Activated CD4-positive, alpha-beta T cell treated with anti-CD3 and anti-CD28 coated beads, Interleukin-2, amount 10 ng/mL, durations not matched to agents 24 days and 14 days (primary cell): ENCODE results near the gene NSUN6. TPM values are rescaled to one million over a fixed set of nuclear protein-coding genes. Genes with fewer than 3 reads are reported as not detected.
A peak's percentile ranks its signal among the peaks of the same experiment; 100 is the strongest.

Experiments
- DNase-seq: peaks from one replicate; pipeline ENCODE4 v3.0.0; 2022
- H3K27ac Mint-ChIP-seq: one replicate; pipeline ENCODE4 v1.8.0; 2022; ENCODE audit warnings: mild to moderate bottlenecking, mixed read lengths
- H3K27me3 Mint-ChIP-seq: one replicate; pipeline ENCODE4 v1.8.0; 2022; ENCODE audit warnings: mixed read lengths
- H3K36me3 Mint-ChIP-seq: one replicate; pipeline ENCODE4 v1.8.0; 2022; ENCODE audit warnings: low read depth, mild to moderate bottlenecking, mixed read lengths
- H3K4me1 Mint-ChIP-seq: one replicate; pipeline ENCODE4 v1.8.0; 2021; ENCODE audit warnings: mixed read lengths
- H3K4me3 Mint-ChIP-seq: one replicate; pipeline ENCODE4 v1.8.0; 2022; ENCODE audit warnings: mild to moderate bottlenecking, moderate library complexity, mixed read lengths
- H3K9me3 Mint-ChIP-seq: one replicate; pipeline ENCODE4 v1.8.0; 2021; ENCODE audit warnings: mixed read lengths
- intact Hi-C: fragments of 100-400 bp; cut with micrococcal nuclease; formaldehyde crosslinking; loops from one replicate; pipeline ENCODE4 v1.15.1; 2023
- total RNA-seq: library from RNA; stranded (reverse); gene quantifications from 2 replicates; pipeline ENCODE4 v1.2.3, GENCODE V29; 2022

The NSUN6 gene
- total RNA-seq, 1 donor from 2014 or later = 17.8 TPM

- Mint-ChIP-seq H3K27me3 (no peaks in the 10 kb centered on the region), H3K36me3 (peaks cover 42% of the 10 kb centered on the region), H3K4me1 (peaks cover 2% of the 10 kb centered on the region), H3K9me3 (no peaks in the 10 kb centered on the region), H3K4me3 (no peak overlapping the region), H3K27ac (no peak overlapping the region)
- intact Hi-C loops = no loop called here
- no peak for DNase-seq
Observed at GRCh38 chr10:18675086-18675801, 23.9 kb upstream of the NSUN6 start.

DNA sequence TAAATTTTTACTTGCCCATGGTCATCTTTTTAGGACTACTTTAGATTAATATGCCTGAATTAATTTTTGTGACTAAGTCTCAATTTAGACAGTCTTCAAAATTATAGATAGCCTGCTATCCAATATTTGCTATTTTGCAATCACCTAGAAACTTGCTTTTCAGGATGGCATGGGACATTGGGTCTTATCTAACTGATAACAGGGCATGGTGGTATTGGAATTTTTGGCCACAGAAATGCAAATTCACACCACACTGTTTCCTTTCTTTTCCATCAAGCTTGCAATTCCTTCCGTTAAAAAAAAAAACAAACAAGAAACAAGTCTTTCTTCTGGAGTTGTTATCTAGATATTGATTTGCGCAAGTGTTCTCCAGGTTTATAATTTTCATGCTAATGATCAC is 16.6 kb upstream of the NSUN6 start:
- intact Hi-C loops = no loop called here
- Mint-ChIP-seq H3K27me3 (no peaks in the 10 kb centered on the region), H3K36me3 (peaks cover 41% of the 10 kb centered on the region)

GRCh38 chr10:18666810-18667209 is 15.4 kb upstream of the NSUN6 start:
- Mint-ChIP-seq H3K27me3 (no peaks in the 10 kb centered on the region), H3K9me3 (no peaks in the 10 kb centered on the region), H3K4me3 (no peak overlapping the region), H3K27ac (no peak overlapping the region), H3K4me1 (peaks cover 28% of the 10 kb centered on the region), H3K36me3 (peaks cover 39% of the 10 kb centered on the region)
- DNase-seq = no peak
- intact Hi-C loops = no loop called here

More for the DNA sequence above, 16.6 kb upstream of the NSUN6 start:
- Mint-ChIP-seq H3K9me3 (no peaks in the 10 kb centered on the region), H3K4me1 (peaks cover 22% of the 10 kb centered on the region), H3K4me3 (no peak overlapping the region), H3K27ac (no peak overlapping the region)
- DNase-seq = no peak

- Mint-ChIP-seq H3K27me3 (no peaks in the 10 kb centered on the region), H3K36me3 (peaks cover 39% of the 10 kb centered on the region), H3K9me3 (no peaks in the 10 kb centered on the region), H3K4me1 (peaks cover 37% of the 10 kb centered on the region), H3K4me3 (no peak overlapping the region), H3K27ac (no peak overlapping the region)
- DNase-seq = no peak
- intact Hi-C loops = no loop called here
Observed at GRCh38 chr10:18665815-18666558, 14.6 kb upstream of the NSUN6 start.

DNA sequence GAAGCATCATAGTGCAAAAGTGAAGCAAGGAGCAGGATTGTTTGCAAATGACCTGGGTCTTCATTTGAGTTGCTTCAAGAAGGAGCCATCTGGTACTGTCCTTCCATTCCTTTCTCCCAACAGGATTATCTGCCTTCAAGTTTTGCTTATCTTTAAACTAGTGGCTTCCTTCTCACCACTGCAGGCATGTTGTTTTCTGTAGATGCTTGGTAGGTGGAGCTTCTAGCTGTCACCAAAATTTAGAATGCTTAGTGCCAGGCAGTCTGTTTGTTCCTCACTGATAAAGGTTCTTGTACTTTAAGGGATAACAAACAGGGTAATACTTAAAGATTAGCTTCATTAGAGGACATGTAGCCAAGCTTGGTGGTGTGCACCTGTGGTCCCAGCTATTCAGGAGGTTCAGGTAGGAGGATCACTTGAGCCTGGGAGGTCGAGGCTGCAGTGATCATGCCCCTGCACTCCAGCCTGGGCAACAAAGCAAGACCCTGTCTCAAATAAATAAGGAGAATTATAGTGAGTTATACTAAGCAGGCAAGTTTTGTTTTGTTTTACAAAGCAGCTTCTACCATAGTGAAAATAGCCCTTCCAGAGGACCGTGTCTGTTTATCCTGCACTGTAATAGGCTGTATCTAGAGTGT is 13.6 kb upstream of the NSUN6 start:
- Mint-ChIP-seq H3K9me3 (no peaks in the 10 kb centered on the region), H3K36me3 (peaks cover 36% of the 10 kb centered on the region), H3K4me3 (no peak overlapping the region), H3K4me1 (peaks cover 38% of the 10 kb centered on the region), H3K27me3 (no peaks in the 10 kb centered on the region), H3K27ac (no peak overlapping the region)
- intact Hi-C loops = no loop called here
- no peak for DNase-seq

DNA sequence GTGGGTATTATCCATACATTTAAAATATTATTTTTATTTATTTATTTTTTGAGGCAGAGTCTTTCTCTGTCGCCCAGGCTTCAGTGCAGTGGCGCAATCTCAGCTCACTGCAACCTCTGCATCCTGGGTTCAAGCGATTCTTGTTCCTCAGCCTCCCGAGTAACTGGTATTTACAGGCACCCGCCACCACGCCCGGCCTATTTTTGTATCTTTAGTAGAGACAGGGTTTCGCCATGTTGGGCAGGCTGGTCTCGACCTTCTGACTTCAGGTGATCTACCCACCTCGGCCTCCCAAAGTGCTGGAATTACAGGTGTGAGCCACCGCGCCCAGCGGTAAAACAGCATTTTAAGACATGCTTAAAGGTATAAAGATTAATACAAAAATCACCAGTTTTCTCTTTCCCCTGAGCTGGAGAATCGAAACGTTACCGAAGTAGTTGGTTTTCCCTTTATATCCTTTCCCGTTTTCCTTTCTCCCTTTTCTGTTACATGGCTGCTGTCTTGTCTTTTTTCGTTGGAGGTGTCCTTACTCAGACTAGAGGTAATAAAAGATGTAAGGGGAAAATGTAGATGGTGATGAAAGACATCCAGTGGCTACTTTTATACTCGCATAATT is 9.5 kb upstream of the NSUN6 start:
- Mint-ChIP-seq H3K27me3 (no peaks in the 10 kb centered on the region), H3K4me1 (peaks cover 44% of the 10 kb centered on the region), H3K36me3 (peaks cover 17% of the 10 kb centered on the region), H3K9me3 (no peaks in the 10 kb centered on the region), H3K4me3 (peak overlapping the region; percentile 96), H3K27ac (peak overlapping the region; percentile 55)
- DNase-seq = no peak
- intact Hi-C loops = no loop called here

DNA sequence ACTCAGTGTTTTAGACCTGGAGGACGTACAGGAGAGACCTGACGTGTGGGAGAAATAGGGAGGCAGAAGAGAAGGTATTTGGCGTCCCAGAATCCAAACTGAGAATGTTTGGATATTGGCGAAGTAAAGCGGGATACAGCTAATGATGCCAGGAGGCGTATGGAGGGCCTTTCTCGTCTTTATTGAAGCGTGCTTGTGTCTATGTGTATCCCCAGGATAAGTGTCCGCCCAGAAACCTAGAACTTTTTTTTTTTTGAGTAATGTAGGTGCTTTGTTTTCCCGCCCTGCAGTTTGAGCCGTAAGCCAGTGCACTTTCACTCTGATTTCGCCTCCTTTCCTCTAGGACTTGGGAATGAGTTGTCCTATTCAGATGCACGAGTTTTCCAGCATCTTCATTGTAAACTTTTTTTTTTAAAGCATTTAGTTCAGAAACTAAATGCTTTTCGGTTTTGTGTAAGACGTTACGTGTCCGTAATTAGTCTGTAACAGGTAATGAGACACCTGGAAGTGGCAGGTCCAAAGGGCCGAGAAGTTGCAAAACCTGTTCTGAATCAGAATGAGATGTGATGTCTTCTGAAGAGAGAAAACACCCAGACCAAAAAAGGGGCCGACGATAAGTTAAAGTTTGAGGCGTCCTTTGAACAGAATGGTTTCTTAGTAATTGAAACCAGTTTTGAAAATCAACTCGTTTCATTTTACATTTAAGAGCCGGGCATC is 8.6 kb upstream of the NSUN6 start:
- H3K4me3 Mint-ChIP-seq = peak overlapping the region; percentile 96
- peaks cover 19% of the 10 kb centered on the region for H3K36me3 Mint-ChIP-seq
- peak; percentile 75 for DNase-seq
- H3K27ac Mint-ChIP-seq = peak overlapping the region; percentile 97
- intact Hi-C loops = loop anchor here (1.0 to 10.0 kb wide), 5 partner anchors 9 to 1635 kb away; partner anchors contain the start of genes NSUN6, STAM and TRDMT1
- no peaks in the 10 kb centered on the region for H3K27me3 Mint-ChIP-seq
- H3K9me3 Mint-ChIP-seq = no peaks in the 10 kb centered on the region
- H3K4me1 Mint-ChIP-seq = peaks cover 40% of the 10 kb centered on the region

DNA sequence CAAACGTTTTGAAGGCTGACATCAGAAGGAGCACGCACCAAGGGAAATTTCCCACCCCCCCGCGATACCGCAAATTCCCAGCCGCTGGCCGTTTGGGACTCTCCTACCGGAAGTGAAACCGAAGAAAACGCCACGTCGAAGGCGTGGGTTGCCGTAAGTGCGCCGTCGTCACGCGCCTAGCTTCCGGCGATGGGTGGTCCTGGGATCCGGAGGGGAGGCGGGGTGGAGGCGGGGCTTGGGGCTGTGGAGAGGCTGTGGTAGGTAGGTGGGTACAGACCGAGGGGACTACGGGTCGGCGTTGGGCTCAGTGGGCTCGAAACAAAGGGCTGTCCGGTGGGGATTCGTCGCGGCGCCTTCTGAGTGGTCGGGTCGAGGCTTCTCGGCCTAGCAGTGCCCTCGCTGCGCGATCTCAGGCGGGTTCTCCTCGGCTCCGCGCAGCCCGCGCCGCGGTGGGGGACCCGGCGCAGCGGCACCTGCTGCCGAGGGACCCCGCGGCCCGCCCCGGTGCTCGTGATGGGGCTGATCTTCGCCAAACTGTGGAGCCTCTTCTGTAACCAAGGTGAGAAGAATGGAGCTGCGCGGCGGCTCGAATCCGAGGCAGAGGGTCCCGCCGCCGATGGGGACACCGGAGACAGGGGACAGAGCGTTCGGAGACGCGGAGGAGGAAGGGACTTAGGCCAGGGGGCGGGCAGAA is 7.9 kb upstream of the NSUN6 start, which contains the start of gene ARL5B:
Gene ARL5B, plus strand, starts transcription at position 307 of the 694 bp plus-strand sequence. Its CDS starts 207 bp downstream, at position 514.
- H3K27ac Mint-ChIP-seq = peak within 1 kb of the TSS; percentile 97
- no peaks in the 10 kb centered on the region for H3K9me3 Mint-ChIP-seq
- no peaks in the 10 kb centered on the region for H3K27me3 Mint-ChIP-seq
- peak; percentile 98 for DNase-seq
- intact Hi-C loops = loop anchor here (1.0 to 10.0 kb wide), 5 partner anchors 8 to 1634 kb away; partner anchors contain the start of genes NSUN6, STAM and TRDMT1
- peaks cover 35% of the 10 kb centered on the region for H3K4me1 Mint-ChIP-seq
- H3K4me3 Mint-ChIP-seq = peak within 1 kb of the TSS; percentile 96
- H3K36me3 Mint-ChIP-seq = peaks cover 21% of the 10 kb centered on the region

- Mint-ChIP-seq H3K4me1 (peaks cover 33% of the 10 kb centered on the region), H3K4me3 (peak overlapping the region; percentile 96), H3K9me3 (no peaks in the 10 kb centered on the region), H3K27ac (peak overlapping the region; percentile 97), H3K27me3 (no peaks in the 10 kb centered on the region), H3K36me3 (peaks cover 23% of the 10 kb centered on the region)
- intact Hi-C loops = loop anchor here (1.0 to 10.0 kb wide), 5 partner anchors 7 to 1634 kb away; partner anchors contain the start of genes NSUN6, STAM and TRDMT1
- peak; percentile 79 for DNase-seq
Observed at GRCh38 chr10:18658271-18659124, 7.1 kb upstream of the NSUN6 start.

GRCh38 chr10:18656724-18657123 is 5.3 kb upstream of the NSUN6 start:
- Mint-ChIP-seq H3K27ac (no peak overlapping the region), H3K27me3 (no peaks in the 10 kb centered on the region), H3K36me3 (peaks cover 24% of the 10 kb centered on the region), H3K4me3 (no peak overlapping the region), H3K4me1 (peaks cover 34% of the 10 kb centered on the region), H3K9me3 (no peaks in the 10 kb centered on the region)
- intact Hi-C loops = loop anchor here (10.0 kb wide), 3 partner anchors 1012 to 1632 kb away; partner anchors contain the start of genes STAM and TRDMT1
- no peak for DNase-seq

DNA sequence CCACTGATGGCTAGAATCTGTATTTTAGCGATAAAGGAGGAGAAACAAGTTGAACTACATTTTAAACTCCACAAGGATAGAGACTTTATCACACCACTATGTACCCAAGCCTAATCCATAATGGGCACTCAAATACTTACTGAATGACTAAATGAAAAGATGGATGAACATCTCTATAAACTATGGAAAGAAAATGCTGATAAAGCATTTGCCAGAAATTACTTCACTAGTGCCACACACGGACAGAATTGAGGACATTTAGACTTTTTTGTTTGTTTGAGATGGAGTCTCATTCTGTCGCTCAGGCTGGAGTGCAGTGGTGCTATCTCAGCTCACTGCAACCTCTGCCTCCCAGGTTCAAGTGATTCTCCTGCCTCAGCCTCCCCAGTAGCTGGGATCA is 1.7 kb upstream of the NSUN6 start:
- peak; percentile 51 for DNase-seq
- intact Hi-C loops = loop anchor here (10.0 kb wide), 3 partner anchors 1008 to 1628 kb away; partner anchors contain the start of genes STAM and TRDMT1
- no peak overlapping the region for H3K4me3 Mint-ChIP-seq
- no peaks in the 10 kb centered on the region for H3K9me3 Mint-ChIP-seq
- peaks cover 37% of the 10 kb centered on the region for H3K4me1 Mint-ChIP-seq
- H3K27me3 Mint-ChIP-seq = peaks cover 2% of the 10 kb centered on the region
- no peak overlapping the region for H3K27ac Mint-ChIP-seq
- H3K36me3 Mint-ChIP-seq = peaks cover 22% of the 10 kb centered on the region
